ENCODE measurements around the gene PTPRC.

Gene PTPRC

DNA sequence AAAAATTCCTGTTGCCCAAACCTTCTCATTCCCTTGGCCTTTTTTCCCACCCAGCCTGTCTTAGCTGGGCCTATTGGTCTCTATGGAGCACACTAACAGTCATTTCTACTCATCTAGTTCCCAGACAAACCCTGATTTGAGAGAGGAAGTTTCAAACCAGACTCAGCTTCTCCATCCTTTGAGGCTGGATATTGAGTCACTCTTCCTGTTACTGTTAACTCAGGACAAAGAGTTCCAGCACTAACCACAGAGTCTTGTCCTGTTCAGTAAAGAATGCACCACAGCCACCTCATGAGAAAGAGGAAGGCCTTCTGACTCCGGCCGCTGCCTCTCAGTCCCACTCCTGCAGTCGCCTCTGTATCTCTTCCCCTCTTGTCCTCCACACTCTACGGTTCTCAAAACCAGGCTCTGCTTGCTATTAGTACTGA lies 137.8 kb downstream of the PTPRC start:
- Histone ChIP-seq H3K4me1 (ENCODE audit: low read depth, poor library complexity, severe bottlenecking) (peaks cover 72% of the 10 kb centered on the region), H3K4me2 (peak overlapping the region; percentile 56; the same call in 1 of the 2 replicates), H3K36me3 (ENCODE audit: insufficient read depth) (no peaks in the 10 kb centered on the region), H2AFZ (ENCODE audit: low read depth) (peak overlapping the region; percentile 4; the same call in 1 of the 2 replicates), H3K4me3 (IDR thresholded peaks at IDR 0.05; ENCODE audit: insufficient read depth, low read depth, low read length) (no peak overlapping the region), H3K27ac (no peak overlapping the region), H3K9ac (no peak overlapping the region), H3K79me2 (ENCODE audit: insufficient read depth, low read depth) (no peaks in the 10 kb centered on the region), H4K20me1 (ENCODE audit: insufficient read depth) (no peaks in the 10 kb centered on the region), H3K27me3 (ENCODE audit: insufficient read depth, low read depth) (no peaks in the 10 kb centered on the region)
- TF ChIP-seq CTCF (conservative IDR thresholded peaks at IDR 0.05; ENCODE audit: low read depth, low read length): no peak

GRCh38 chr1:198778049-198778448 lies 139.2 kb downstream of the PTPRC start:
- Histone ChIP-seq H3K4me2 (peak overlapping the region; percentile 56), H2AFZ (ENCODE audit: low read depth) (peak overlapping the region; percentile 54), H3K4me1 (ENCODE audit: low read depth, poor library complexity, severe bottlenecking) (peaks cover 60% of the 10 kb centered on the region), H3K36me3 (ENCODE audit: insufficient read depth) (no peaks in the 10 kb centered on the region), H3K27ac (peak overlapping the region; percentile 64), H3K27me3 (ENCODE audit: insufficient read depth, low read depth) (no peaks in the 10 kb centered on the region), H4K20me1 (ENCODE audit: insufficient read depth) (no peaks in the 10 kb centered on the region), H3K9ac (peak overlapping the region; percentile 25; the same call in 1 of the 2 replicates), H3K4me3 (IDR thresholded peaks at IDR 0.05; ENCODE audit: insufficient read depth, low read depth, low read length) (peak overlapping the region; percentile 51), H3K79me2 (ENCODE audit: insufficient read depth, low read depth) (no peaks in the 10 kb centered on the region)
- TF ChIP-seq CTCF (conservative IDR thresholded peaks at IDR 0.05; ENCODE audit: low read depth, low read length): no peak

DNA sequence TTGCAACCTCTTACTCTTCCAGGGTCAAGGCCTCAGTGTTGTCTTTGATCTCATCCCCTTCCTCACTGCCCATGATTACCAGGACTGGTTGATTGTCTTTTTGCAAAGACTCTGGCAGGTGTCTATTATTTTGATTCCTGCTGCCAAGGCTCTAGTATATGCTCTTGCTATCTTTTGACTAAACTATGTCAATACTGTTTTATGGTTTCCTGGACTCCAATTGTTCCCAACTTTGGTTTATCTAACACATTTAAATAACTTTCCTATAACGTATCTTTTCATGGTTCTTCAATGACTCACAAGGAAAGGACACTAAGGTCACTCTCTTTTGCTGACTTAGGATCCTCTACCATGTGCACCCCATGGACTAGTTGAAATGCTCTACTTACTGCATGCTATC lies 141.5 kb downstream of the PTPRC start:
- Histone ChIP-seq H3K79me2 (ENCODE audit: insufficient read depth, low read depth) (no peaks in the 10 kb centered on the region), H3K4me1 (ENCODE audit: low read depth, poor library complexity, severe bottlenecking) (peaks cover 45% of the 10 kb centered on the region), H3K9ac (no peak overlapping the region), H3K4me3 (IDR thresholded peaks at IDR 0.05; ENCODE audit: insufficient read depth, low read depth, low read length) (no peak overlapping the region), H2AFZ (ENCODE audit: low read depth) (no peak overlapping the region), H3K27ac (no peak overlapping the region), H3K36me3 (ENCODE audit: insufficient read depth) (no peaks in the 10 kb centered on the region), H4K20me1 (ENCODE audit: insufficient read depth) (no peaks in the 10 kb centered on the region), H3K27me3 (ENCODE audit: insufficient read depth, low read depth) (no peaks in the 10 kb centered on the region), H3K4me2 (no peak overlapping the region)
- no peak for TF ChIP-seq CTCF (conservative IDR thresholded peaks at IDR 0.05; ENCODE audit: low read depth, low read length)

DNA sequence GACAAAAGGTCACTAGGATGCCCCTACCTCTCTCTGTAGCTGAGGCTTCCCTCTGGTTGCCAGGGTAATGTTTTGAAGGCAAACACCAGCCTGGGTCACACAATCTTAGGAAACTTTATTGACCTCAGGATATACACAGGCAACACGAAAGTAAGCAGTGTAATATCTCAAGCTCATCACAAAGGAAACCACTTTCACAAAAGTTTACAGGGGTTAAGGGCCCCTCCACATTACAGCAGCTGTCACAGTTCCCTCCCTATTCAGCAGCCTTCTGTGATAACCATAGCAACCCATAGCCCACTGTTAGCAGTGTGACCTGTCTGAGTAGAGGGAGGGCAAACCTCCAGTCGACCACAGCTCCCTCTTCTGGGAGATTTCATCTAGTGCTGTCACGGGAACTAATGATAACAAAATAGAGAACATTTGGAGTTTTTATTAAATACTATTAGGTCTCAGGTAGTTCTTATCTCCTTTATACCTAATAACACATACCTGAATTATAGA lies 149.8 kb downstream of the PTPRC start:
- Histone ChIP-seq H3K27ac (no peak overlapping the region), H3K4me1 (ENCODE audit: low read depth, poor library complexity, severe bottlenecking) (peaks cover 20% of the 10 kb centered on the region), H3K4me3 (IDR thresholded peaks at IDR 0.05; ENCODE audit: insufficient read depth, low read depth, low read length) (no peak overlapping the region), H3K9ac (no peak overlapping the region), H3K4me2 (0 out of 2 replicates have a peak overlapping the region, but pooled peaks have one; percentile 1), H3K27me3 (ENCODE audit: insufficient read depth, low read depth) (no peaks in the 10 kb centered on the region), H3K79me2 (ENCODE audit: insufficient read depth, low read depth) (no peaks in the 10 kb centered on the region), H3K36me3 (ENCODE audit: insufficient read depth) (no peaks in the 10 kb centered on the region), H4K20me1 (ENCODE audit: insufficient read depth) (no peaks in the 10 kb centered on the region), H2AFZ (ENCODE audit: low read depth) (no peak overlapping the region)
- peak; percentile 60 for TF ChIP-seq CTCF (conservative IDR thresholded peaks at IDR 0.05; ENCODE audit: low read depth, low read length)

All from KMS-11 (cell line).